ENCODE results near the gene BUB1.
"Not testable (repeated sequence)": the region's sequence is repeated elsewhere in the genome, so short reads cannot be mapped to it uniquely, and the experiment has no call there.

GRCh38 chr2:110695146-110695898 lies 17.5 kb upstream of the BUB1 start:
- not testable (repeated sequence) for TF ChIP-seq CTCF, POLR2AphosphoS5, POLR2A, EP300 (IDR thresholded peaks at IDR 0.05)

Measured in gastroesophageal sphincter (tissue), 3 donors.